CD1c-positive myeloid dendritic cell (primary cell): ENCODE results near the gene APBB1IP.

ENCODE experiments used
- DNase-seq: peaks from one replicate; pipeline ENCODE4 v3.0.0-alpha.2; 2016; ENCODE audit errors: extremely low spot score

The APBB1IP gene

DNA sequence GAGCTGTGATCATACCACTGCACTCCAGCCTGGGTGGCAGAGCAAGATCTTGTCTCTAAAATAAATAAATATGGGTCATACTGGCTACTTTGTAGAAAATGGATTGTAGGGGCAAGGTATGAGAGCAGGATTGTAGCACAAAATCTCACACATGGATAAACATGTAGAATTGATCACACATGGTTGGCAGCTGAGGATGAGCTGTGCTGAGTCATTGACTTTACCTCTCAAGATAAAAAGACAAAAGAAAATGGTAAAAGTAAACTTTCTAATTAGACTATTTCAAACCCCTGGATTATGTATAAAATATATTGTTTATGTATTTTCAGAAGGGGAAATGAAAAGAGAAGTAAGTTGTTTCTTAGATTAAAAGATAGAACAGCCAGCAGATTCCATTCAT lies 69.3 kb downstream of the APBB1IP start:
- no peak for DNase-seq

DNA sequence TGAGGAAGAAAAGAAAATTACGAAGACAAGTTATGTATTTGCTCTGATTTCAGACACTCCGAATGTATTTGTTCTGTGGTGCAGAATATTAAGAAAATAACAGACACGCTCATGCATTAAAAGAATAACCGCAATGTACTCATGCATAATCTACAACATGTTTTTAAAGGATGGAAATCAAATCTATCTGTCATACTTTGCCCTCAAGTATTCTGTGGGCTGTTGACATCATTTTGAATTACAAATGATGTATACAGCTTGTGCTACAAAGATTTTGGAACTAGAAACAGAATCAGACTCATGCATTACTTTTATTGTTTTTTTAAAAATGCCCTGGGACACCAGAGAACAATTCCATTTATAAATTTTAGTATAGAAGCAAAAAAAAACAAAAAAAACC lies 69.9 kb downstream of the APBB1IP start:
- DNase-seq: no peak

DNA sequence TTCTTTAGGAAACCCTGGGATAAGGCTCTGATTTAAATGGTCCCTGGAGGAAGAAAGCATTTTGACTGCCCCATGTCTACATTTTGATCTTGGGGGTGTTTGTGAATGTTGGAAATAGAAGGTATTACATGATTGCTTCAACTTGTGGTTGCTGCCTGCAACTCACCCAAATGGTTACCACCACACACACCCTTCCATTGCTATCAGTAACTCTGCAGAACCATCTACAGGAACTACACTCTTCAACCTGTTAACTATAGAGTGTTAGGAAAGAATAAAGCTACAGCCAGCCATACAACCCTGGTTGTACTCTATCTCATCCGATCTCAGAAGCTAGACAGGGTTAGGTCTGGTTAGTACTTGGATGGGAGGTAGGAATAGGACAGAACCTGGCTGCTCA lies 71.2 kb downstream of the APBB1IP start:
- no peak for DNase-seq

DNA sequence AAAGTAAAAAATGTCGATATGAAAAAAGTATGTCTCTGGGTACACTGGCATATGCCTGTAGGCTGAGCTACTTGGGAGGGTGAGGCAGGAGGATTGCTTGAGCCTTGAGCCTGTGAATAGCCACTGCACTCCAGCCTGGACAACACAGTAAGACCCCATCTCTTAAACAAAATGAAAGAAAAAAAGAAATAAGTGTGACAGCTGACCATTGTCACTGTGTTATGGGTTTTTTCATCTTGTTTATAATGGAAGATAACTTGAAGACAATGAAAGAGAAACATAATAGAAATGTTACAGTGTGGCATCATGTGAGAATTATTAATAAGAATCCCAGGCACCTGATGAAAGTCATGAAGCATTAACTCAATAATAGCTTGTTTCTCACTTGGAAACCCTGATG lies 75.0 kb downstream of the APBB1IP start:
- no peak for DNase-seq

DNA sequence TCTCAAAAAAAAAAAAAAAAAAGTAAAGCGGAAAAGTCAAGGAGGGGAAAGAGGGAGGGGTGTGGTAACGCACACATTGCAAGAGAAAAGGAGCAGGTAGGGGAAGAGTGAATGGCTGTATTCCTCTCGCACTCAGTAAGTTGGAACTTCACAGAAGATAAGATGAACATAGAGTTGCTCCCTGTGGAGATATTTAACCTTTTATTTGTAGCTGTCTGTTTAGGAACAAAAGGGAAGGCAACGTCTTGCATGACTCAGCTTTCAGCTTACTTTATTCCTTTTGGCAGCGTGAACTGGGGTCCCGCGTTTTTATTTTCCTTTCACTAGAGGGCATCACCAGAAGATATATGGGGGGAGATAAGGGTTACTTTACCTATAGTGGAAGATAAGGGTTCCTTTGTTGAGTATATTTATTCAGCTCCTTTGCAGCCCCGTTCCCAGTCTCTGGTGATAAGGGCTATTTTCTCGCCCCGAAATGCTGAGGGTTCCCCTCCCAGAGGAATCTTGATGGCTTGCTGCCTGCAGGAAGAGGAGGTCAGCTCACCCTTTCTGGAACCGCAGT lies 78.5 kb downstream of the APBB1IP start:
- DNase-seq: no peak

DNA sequence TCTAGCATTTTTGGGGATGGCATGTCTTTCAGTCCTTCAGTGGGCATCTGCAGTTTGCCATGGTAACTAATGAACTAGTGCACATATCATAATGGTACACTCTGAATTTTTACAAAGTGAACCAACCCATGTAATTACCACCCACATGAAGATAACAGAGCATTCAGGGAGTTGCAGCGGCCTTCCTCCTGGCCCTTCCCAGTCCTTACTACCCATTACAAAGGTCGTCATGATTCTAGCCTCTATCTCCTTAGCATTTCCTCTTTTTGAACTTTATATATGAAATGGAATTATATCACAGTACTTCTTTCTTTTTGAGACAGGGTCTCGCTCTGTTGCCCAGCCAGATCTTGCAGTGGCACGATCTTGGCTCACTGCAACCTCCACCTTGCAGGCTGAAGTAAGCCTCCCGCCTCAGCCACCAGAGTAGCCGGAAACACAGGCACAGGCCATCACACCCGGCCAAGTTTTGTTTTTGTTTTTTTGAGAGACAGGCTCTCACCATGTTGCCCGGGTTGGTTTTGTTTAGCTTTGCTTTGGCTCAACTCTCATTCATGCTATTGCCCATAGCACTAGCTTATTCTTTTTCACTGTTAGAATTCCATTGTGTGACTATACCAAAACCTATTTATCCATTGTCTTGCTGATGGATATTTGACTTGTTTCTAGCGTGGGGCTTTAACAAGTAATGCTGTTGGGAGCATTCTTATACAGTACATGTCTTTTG lies 79.2 kb downstream of the APBB1IP start:
- no peak for DNase-seq

DNA sequence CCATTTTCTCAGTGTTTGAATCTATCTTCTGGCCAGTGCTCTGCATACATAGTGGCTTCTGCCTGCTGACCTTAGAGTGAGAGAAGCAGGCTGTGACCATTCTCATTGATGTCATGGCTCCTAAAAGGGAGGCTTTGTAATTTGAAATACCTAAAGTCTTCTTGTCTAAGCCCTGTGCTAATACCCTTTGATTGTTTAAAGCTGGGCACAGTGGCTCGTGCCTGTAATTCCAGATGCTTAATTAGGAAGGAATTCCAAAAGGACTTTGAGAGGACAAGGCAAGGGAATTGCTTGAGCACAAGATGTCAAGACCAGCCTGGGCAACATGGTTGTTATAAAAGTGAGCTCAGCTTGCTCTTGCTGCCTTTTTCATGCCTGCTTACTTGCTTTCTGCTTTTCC lies 81.7 kb downstream of the APBB1IP start:
- DNase-seq: no peak

DNA sequence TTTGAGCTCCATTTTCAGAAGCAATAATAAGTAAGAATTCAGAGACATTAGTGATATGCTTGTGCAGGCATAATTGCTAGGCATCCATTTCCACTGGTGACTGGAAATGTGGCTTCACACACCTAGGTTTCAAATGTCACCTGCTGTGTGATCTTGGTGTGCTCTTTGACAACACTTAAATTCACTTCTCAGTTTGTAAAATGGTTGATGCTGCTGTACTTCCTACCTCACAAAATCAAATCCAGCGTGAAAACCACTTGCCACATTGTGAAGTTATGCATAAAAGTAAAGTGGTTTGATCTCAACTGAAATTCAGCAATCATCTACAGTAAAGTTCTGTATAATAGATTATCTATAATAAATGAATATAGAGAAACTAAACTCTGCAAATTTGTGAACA lies 82.4 kb downstream of the APBB1IP start:
- DNase-seq: no peak

DNA sequence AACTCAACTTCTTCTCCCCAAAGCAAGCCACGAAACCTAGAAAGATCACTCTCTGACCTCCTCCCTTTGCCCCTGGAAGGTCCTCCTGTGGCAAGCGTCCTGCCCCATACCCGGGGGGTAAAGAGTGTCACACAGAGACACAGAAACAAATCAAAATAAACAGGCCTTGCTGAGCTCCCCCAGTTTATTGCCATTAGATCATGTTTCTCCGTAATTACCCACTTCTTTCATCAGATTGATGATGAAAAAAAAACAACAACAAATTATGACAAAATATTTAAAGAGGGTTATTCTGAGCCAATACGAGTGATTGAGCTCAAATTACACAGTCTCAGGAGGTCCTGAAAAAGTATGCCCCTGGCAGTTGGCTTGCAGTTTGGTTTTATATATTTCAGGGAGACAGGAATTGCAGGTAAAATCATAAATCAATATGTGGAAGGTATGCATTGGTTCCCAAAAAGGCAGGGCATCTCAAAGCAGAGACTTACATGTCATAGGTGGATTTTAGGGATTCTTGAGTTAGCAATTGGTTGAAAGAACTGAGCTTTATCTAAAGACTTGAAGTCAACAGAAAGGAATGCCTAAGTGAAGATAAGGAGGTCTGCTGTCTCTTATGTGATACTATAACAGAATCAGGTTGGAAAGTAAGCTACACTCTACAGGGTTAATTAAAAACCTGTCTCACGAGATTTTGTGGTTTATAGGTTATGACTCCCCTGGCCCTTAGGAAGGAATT lies 86.2 kb downstream of the APBB1IP start:
- DNase-seq: no peak

DNA sequence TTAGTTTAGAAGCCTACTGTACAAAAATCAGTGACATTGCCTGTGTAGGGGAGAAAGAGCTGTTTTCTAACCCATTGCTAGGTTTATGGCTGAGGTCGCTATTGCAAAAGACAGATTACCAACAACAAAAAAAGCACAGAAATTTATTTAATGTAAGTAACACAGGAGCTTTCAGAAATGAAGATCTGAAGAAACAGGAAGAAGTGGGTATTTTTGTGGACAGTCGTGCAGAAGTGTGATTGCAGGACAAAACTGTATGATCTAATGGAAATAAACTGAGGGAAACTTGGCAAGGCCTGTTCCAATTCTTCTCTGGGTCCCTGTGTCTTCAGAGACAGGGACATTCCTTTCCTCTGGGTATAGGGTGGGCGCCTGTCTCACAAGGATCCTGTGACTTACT lies 87.4 kb downstream of the APBB1IP start:
- peak; percentile 41 for DNase-seq

DNA sequence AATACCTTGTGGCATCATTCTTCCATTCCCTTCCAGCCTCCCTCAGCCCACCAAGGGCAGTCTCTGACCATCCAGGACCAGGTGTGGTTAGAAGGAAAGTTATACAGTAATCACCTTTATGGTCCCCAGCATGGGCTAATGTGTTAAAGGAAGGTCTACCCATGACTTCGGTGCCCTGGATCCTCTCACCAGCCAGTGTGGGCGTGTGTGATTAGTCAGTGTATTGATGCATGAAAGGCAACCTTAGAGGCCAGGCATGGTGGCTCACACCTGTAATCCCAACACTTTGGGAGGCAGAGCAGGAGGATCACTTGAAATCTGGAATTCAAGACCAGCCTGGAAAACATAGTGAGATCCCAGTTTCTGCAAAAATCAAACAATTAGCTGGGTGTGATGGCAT lies 88.9 kb downstream of the APBB1IP start:
- DNase-seq: no peak

DNA sequence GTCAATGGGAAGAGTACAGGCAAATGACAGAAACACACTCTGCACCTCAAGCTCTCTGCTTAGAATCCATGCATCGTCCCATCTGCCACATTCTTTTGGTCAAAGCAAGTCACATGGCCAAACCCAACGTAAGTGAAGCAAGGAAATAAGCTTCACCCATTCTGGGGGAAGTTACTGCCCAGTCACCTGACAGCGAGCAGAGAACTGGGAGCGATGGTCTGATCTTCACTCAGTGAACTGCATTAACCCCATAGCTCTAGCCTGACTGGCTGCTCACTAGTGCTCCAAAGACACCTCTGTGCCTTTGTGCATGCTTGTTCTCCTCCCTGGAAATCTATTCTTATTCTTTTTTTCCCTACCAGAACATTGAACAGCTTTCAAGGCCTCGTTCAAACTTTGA lies 89.9 kb downstream of the APBB1IP start:
- DNase-seq: peak; percentile 52

DNA sequence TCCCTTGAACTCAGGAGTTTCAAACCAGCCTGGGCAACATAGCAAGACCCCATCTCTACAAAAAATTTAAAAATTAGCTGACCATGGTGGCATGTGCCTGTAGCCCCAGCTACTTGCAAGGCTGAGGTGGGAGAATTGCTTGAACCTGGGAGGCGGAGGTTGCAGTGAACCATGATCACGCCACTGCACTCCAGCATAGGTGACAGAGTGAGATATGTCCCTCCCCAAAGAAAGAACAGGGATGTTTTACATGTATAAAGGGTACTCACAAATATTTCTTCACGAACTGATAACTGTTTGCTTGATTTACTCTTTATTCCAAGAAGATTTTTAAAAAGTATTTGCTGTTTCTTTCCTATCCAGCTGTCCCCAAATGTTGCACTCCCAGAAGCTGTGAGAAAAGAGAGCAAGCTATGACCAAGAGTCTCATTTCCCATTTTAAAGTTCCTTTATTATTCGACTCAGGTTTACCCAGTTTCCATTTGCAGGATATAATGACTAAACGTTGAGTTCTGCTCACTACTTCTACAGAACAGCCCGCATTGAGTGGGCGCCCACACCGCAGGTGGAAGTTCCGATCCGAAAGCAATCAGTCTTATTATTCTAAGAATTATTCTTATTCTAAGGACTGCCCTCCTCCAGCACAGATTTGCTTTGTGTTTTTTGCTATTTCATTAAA lies 90.7 kb downstream of the APBB1IP start:
- peak; percentile 91 for DNase-seq

DNA sequence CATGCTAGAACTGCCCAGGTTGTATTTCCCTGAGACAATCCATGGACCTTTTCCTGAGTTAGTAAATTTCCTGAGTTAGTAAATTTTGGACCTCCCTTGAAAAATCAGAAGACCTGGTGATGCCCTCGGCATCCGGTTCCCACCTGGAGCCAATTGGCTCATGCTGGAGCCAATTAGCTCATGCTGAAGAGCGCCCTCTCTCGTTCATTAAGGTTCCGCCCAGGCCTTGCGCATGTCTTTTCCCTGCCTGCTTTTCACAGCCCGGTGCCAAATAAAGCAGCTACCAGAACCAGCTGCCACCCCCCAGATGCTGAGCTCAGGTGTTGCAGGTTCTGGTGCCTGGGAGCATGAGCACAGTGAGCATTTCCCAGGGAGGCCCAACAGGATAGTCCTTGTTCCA lies 96.2 kb downstream of the APBB1IP start:
- DNase-seq: no peak

DNA sequence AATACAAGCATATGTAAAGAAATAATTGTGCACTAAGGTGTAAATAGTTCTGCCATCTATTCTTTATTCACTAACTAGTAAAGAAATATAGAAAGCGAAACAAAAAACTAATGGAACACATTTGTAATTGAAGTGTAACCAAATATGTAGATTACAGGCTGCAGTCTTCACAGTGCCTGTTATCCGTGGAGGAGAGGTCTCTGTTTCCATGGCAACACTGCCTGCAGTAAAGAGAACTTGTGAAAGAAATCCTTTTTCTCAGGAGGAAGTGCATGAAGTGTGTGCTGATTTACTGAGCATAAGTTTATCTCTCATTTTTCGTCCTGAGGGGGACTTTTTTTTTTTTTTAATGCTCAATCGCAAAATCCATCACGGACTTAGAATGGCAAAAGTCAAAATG lies 102.5 kb downstream of the APBB1IP start:
- peak; percentile 49 for DNase-seq

DNA sequence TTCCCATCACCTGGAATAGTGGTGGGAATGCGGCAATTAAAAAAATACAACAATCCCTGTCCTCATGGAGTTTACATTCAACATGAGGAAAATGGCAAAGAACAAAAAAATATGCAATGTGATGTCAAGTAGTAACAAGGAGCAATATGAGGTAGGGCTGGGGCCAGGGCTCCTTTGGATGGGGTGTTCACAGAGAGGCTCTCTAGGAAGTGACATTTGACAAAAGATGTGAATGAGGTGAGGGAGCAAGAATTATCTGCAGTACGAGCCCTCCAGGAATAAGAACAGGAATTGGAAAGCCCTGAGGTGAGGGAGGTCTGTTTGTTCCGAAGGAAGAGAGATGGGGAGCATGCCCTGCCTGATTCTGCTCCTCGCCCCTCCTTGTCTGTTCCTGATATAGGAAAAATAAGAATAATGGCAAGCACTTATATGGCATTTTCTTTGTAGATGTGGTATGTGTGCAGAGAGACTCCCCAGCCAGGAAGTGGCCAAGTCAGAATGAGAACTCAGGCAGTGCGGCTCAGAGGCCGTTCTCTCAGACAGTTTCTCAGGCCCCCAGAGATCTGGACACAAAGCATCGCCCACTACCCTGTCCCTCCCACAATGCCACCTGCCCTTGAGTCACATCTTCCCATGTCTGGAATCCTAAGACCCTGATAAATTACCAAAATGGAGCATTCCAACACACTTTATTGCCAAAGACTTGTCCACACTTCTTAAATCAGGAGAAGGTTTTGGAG lies 105.6 kb downstream of the APBB1IP start:
- peak; percentile 12 for DNase-seq

DNA sequence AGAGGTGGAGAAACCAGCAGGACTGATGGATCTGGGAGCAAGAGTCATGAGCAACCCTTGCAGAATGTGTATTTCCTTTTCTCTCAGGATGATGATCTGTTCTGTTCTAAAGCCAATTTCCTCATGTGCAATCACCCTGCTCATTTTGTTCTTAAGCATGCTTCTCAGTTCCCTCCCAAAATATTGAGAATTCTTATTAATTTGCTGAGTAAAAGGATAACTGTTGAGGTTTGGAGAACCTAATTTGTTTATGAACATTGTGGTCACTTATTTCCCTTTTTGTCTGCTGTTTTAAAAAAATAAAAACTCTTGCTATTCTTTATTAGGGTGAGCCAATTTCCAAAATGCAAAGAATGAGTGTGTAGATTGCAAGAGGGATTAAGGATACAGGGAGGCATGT lies 106.8 kb downstream of the APBB1IP start:
- peak; percentile 76 for DNase-seq

DNA sequence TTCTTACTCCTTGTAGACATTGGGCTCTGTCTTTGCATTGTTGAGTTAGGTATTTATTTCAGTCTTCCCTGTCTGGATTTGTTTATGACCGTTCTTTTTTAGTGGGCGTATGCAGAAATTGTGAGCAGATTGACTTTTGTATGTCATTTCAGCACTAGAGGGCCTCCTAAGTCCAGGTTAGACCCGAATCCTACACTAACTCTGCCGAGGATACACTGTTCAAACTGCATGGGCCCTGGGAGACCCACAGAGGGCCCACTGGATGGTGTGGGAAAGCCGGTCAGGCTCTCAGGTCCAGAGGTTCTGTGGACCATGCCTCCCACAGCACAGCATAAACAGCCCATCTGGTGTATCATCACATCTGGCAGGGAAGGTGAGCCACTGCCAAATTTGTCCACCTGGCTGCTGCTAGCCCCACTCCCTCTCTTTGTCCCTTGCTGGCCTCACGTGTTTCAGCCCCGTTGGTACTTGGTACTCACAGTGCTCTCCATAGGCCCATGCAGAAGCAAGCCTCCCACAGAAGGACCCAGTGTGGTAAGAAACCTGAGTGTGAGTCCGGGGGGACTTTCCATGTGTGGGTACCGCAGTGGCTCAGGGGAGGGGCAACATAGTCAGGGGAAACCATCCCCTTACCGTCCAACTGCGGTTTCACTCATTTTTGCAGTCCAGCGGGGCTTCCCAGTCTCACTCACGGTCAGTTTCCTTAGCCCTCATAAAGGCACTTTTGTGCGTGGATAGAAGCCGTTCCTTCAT lies 112.8 kb downstream of the APBB1IP start:
- DNase-seq: no peak

DNA sequence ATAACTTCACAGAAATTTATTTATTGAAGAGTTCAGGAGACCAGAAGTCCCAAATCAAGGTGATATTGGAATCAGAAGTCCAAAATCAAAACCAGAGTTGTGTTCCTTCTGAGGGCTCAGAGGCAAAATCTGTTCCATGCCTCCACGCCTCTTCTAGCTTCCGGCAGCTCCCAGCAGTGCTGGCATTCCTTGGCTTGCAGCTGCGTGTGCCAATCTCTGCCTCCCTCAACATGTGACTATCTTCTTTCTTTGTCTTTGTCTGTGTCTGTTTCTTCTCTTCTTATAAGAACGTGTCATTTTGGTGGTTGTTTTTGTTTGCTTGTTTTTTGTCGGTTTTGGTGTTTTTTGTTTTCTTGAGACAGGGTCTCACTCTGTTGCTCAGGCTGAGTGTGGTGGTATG lies 116.1 kb downstream of the APBB1IP start:
- no peak for DNase-seq

DNA sequence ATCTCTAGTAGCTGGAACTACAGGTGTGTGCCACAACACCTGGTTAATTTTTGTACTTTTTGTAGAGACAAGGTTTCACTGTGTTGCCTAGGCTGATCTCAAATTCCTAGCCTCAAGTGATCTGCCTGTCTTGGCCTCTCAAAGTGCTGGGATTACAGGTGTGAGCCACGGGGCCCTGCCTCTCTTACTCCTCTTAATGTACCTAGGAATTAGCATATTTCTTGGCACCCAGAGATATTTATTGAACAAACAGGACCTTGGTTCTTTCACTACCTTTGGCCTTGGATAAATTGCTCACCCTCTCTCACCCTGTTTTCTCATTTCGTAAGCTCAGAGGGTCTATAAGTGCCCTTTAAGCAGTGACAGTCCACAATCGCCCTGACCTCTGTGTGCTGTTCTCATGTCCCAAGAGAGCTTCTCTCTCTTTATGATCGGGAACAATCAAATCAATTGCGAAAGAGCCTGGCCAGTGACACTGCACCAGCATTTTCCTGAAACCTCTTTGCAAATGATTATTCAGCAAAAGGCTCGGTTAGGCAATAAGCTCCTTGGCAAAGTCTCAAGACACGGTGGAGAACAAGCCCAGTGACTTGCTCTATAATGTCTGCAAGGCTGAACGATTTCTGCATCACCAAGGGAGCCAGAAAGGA lies 117.7 kb downstream of the APBB1IP start:
- peak; percentile 80 for DNase-seq
